SK-N-MC (cell line): ENCODE results near the gene PCSK5.

Source experiments
- EZH2 ChIP-seq: fragments of 200-600 bp; sonication (generic); IDR thresholded peaks from one replicate; pipeline ENCODE4 v1.6.1; 2017; ENCODE audit warnings: antibody characterized with exemption
- FOXP2 ChIP-seq: optimal IDR thresholded peaks from 2 replicates; pipeline ENCODE3; 2011; ENCODE audit warnings: mild to moderate bottlenecking, moderate library complexity; ENCODE audit not compliant: insufficient read depth; ENCODE audit errors: extremely low read length, control extremely low read depth
- POLR2AphosphoS5 ChIP-seq: IDR thresholded peaks from 2 replicates; pipeline ENCODE4 v1.6.1; 2012; ENCODE audit warnings: mild to moderate bottlenecking, low read depth, low read length, borderline replicate concordance

- TF ChIP-seq POLR2AphosphoS5 (no peak), EZH2 (no peak), FOXP2 (no peak)
Observed at GRCh38 chr9:76310577-76310976, 420.1 kb downstream of the PCSK5 start.
